ENCODE data around the gene HFE.

The HFE gene

GRCh38 chr6:26140254-26140966 is 53.2 kb downstream of the HFE start:
- FAIRE-seq, result no peak

DNA sequence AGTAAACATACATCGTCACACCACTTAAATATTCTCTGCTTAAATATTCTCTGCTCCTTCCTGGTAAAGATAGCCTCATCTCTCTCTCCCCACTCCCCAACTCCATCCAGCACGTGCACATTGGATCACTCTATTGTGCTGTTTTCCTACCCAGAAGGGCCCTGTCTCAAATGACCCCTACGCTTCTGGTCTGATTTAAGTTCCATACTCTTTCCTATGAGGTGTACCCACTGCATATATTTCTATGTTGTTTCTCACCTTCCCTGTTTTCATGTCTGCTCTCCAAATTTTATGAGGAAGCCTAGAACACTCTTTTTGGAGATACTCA is 53.7 kb downstream of the HFE start:
- no peak for FAIRE-seq

DNA sequence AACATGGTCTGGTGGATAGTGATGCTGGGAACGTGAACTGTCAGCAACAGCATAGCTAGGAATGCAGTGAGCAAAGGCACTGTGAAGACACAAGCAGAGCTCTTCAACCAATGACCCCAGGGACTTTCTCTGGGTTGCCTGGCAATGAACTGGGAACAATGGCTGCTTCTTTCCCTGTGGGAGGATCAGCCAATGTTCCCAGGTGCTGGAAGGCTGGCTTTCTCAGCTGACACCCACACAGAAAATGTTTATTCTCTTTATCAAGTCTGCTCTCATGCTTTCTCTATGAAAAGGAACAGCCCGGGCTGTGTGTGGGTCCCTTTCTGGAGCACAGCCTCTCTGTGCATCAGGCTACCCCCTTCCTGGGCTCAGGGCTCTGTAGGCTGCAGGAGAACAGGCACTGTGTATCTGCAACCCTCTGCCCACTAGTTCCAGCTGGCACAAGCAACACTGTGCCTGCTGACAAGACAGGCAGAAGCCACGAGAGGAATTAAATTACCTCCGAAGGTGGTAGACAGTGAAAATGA is 54.2 kb downstream of the HFE start:
- FAIRE-seq, result no peak

- no peak for FAIRE-seq
These were observed 54.8 kb downstream of the HFE start for GRCh38 chr6:26142026-26142425.

Measured in TTC549 (cell line).